HG03025 (cell line): Measurements from ENCODE around the gene MDP1.

Experiments used
- ATAC-seq: cut with Tn5 transposase; IDR thresholded peaks from one replicate; pipeline ENCODE4 v1.9.1; 2021; ENCODE audit warnings: mild to moderate bottlenecking, moderate library complexity; ENCODE audit not compliant: unreplicated experiment, low FRiP score

Gene MDP1

DNA sequence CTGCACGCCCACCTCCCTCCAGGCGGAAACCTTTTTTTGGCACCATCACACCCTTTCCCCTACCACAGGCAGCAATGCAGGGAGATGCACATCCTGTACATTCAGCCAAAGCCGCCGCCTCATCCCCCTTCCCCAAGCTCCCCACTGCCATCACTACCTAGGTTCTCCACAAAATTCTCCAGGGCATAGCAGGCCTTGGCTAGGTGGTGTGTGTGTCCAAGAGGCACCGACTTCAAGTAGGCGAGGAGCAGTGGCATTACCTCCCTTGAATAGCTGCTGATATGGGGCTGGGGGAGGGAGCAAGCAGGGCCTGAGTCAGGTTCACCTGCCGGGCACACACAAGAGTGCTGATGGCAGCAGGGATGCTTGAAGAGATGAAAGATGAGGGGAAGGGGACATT, 30.8 kb downstream of the MDP1 start:
- no peak for ATAC-seq

DNA sequence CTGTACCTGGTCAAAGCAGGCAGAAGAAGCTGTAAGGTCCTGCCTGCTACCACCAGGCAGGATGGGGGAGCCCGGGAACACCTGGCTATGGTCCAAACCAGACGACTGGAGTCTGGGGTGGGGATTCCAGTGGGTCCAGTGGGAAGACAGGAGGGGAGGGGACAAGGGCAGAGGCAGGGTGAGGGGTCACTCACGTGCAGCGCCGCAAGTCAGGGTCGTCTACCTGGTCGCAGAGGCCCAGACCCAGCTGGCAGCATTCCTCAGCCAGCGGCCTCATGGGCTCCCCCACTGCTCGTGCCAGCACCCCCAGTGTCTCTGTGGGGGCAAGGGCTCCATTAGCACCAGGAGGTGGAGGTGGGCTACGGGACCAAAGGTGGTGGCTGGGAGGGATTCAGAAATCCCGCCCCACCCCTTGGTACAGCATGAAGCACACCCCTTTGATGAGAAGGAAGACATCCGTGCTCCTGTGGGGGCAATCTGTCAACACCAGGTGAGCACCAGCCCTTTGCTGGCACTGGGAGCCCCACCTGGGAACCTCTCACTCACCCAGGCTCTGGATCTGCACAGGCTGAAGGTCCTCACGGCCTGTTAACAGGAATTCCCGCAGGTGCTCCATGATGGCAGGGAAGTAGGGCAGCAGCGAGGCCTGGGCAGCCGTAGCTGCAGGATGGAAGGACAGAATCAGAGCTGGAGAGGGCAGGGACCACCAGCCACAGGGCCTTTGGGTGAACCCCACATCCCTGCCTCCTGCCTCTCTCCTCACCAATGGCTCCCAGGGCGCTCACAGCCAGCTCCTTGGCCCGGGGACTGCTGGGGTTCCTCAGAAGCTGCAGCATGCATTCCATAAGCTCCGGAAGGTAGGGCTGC, 31.5 kb downstream of the MDP1 start:
- no peak for ATAC-seq

GRCh38 chr14:24183014-24183481, 32.8 kb downstream of the MDP1 start:
- no peak for ATAC-seq

DNA sequence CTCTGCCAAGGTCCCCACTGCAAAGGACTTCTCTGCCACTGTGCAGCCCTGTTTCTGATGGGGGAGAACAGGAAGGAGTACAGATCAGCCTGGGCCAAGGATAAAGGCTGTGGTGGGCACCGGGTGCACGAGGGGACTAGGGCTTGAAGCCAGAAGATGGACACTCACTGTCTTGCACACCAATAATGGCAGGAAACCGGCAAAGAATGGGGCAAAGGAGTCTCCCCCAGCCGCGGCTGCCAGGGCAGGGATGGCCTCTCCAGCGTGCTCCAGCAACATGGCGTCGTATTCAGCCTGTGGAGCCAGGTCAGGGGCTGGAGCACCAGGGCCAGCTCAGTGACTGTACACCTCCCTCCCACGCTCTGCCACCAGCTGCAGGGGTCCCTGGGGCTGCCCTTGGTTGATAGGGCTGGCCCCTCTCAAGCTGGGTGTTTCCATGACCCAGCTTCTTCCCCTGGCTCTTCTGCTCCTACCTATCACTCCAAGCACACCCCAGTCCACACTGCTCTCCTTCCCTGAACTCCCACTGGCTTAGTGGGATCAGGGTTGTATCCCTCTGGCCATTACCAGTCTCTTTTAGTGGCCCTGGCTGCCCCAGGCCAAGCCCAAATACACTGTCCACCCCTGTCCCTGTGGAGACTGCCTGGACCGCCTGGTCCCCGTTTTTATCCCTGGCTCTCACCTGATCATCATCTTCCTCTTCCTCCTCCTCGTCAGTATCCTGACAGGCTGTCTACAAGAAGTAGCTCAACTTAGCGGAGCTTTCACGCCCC, 33.6 kb downstream of the MDP1 start:
- ATAC-seq: no peak

DNA sequence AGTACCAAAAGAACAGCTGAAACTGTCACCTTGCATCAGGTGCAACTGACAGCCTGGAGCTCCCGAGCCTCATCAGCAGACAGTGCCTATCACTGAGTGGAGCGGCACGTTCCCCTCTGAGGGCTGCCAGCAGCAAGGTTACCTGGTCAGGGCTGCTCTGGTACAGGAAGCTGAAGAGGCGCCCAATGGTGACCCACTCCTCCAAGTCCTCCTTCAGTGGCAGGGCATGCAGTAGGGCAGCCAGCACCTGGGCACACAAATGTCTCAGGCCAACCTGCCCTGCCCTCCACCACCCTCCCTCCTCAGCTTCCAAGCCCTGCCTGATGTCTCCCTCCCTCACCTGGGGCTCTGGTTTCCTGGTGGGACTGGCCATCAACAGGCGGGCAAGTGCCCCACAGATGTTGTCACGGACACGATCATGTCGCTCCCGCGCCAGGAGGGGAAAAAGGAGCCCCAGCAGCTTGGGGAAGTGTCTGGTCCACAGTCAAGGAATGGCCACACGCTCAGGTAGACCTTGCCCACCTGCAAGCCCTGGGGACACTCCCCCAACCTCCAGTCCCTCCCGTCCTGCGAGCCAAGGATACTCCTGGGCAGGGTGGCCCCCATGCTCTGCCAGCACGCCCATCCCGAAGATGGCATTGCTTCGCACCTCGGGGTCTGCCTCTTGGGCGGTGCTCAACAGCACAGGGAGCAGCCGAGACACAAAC, 34.3 kb downstream of the MDP1 start:
- ATAC-seq: no peak

DNA sequence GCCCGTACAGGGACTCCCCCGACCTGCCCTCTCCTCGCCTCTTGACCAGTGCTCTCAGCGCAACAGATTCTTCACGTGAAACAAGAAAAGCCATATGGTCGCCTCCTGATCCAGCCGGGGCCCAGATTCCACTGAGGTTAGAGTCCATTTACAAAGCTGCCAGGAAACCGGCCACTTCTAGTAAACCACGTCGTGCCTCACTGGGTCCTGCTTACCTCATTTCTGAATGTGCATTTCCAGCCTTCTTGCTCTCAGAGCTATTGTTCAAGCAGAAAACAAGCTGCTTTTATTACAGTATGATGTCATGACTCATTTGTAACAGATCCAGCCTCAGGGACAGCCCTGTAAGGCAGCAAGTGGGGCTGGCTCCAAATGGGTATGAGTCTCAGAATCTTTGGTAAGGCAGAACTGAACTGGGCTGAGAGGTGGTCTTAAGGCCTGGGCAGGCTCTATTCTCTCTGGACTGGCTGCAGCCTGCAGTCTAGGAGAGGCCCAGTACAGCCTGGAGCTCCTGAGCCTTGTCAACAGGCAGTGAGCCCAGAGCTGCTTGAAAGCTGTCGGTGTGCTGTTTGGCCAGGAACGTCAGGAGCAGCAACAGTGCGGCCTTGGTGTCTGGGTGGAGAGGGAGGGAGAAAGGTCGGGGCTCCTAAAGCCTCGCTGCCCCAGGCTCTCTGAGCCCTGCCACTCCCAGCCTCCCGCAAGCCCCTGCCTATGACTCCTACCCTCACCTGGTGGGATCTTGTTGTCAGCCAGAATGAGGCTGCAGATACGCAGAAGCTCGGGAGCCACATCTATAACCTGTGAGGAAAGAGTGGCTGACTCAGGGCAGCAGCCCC, 35.7 kb downstream of the MDP1 start:
- no peak for ATAC-seq

- ATAC-seq: no peak
Measured at GRCh38 chr14:24179294-24179960, 36.4 kb downstream of the MDP1 start.

DNA sequence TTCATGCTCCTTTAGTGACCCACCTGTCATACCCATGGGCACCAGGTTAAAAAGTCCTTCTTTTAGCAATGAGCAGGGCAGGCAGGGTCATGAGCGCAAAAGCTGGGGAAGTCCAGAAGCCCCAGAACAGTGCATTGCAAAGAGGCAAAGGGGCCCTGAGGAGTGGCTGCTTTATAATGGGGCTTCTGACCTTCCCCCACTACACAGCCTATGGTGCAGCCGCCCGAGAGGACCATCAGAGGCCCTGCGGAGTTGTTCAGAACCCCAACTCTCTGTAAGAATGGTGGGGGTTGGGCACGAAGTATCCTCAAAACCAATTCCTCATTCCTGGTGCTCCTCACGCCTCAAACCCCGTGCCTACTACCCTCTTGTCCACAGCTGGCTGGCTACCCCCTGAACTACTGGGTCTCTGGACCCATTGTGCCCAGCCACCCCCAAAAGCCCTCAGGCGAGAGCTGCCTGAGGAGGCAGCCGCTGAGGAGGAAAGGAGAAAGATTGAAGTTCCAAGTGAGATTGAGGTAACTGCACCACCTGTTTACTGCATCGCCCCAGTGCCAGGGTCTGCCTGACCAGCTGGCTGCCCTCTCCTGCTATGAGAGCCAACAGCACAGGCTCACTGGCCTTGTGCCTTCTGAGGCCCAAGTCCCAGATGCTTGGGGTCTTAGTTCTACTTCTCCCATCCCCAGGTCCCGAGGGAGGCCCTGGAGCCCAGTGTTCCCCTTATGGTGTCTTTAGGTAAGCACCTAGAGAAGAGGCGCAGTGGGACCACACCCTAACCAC, 37.3 kb downstream of the MDP1 start:
- ATAC-seq: no peak

DNA sequence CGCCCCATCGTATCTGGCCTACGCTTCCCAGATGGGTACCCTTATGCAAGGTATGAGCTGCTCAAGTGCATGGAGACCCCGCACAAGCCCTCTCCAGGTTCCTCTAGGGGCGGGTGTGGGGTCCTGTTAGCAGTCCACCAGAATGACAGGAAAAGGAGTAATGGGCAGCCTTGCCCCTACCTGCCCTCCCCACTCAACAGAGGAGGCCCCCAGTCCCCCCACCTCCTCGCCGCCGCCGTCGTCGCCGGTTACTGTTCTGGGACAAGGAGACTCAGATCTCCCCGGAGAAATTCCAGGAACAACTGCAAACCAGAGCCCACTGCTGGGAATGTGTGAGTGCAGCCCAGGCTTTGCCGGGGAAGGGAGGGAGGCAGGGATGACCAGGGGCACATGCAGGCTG, 38.0 kb downstream of the MDP1 start:
- no peak for ATAC-seq

- no peak for ATAC-seq
Measured at GRCh38 chr14:24177041-24177825, 38.6 kb downstream of the MDP1 start.

GRCh38 chr14:24176599-24176998, 39.3 kb downstream of the MDP1 start:
- ATAC-seq: no peak

GRCh38 chr14:24172871-24173281, 43.0 kb downstream of the MDP1 start:
- no peak for ATAC-seq

DNA sequence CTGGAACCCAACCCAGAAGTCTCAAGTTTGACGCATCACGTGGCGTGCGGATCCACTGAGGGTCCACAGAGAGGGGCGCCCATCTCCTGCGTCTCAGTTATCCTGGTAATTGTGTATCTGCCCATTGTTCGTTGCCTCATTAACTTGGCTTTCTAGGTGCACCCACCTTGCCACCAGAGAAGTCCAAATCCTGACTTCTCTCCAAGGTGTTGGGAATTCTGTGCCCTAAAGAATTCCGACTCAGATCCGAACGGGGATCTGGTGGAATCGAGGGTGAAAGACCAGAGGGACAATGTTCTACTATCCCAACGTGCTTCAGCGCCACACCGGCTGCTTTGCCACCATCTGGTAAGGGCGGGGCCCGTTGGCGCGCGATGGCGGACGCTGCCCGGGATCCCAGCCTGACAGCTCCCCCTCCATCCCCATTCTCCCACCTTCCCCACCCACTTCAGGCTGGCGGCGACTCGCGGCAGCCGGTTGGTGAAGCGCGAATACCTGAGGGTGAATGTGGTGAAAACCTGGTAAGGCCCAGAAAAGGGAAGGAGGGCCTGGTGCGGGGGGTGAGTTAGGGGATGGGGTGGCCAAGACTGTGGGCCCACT, 43.5 kb downstream of the MDP1 start:
- no peak for ATAC-seq

- peak; percentile 72 for ATAC-seq
Measured at GRCh38 chr14:24171422-24172260, 44.2 kb downstream of the MDP1 start, which contains the start of gene REC8. Gene REC8, plus strand, starts transcription at chr14:24172080. Its CDS starts 473 bp downstream, at chr14:24172553.

- ATAC-seq: no peak
Measured at GRCh38 chr14:24167469-24168114, 48.3 kb downstream of the MDP1 start.

GRCh38 chr14:24165785-24166184, 50.1 kb downstream of the MDP1 start:
- ATAC-seq: no peak
